Tibial nerve (tissue), 4 donors: ENCODE measurements around the gene CFAP251. TPM values are rescaled to one million over a fixed set of nuclear protein-coding genes. Genes with fewer than 3 reads are reported as not detected.

ENCODE experiments used
- DNase-seq, 2 donors: peaks; one replicate each; pipeline ENCODE4 v3.0.0-alpha.2; 2019; ENCODE audit warnings: low spot score in 2 of 2
- H3K27ac ChIP-seq, 4 donors: fragments of 200-600 bp; sonication (generic) in 3 of 4; one replicate each; pipeline ENCODE4 v1.5.1; 2017 to 2019; ENCODE audit warnings: mild to moderate bottlenecking in 1 of 4
- H3K27me3 ChIP-seq, 2 donors: fragments of 200-600 bp; sonication (generic) in 1 of 2; one replicate each; pipeline versions ENCODE4 v1.5.1 to v1.6.0; 2017 to 2019
- H3K36me3 ChIP-seq, 3 donors: fragments of 200-600 bp; sonication (generic); one replicate each; pipeline ENCODE4 v1.5.1; 2018 to 2019
- H3K4me1 ChIP-seq, 4 donors: fragments of 200-600 bp; sonication (generic) in 3 of 4; one replicate each; pipeline ENCODE4 v1.5.1; 2017 to 2019
- H3K4me3 ChIP-seq, 4 donors: fragments of 200-600 bp; sonication (generic) in 3 of 4; one replicate each; pipeline ENCODE4 v1.5.1; 2017 to 2019; ENCODE audit warnings: mild to moderate bottlenecking in 1 of 4, moderate library complexity in 1 of 4
- H3K9me3 ChIP-seq, 4 donors: fragments of 200-600 bp; sonication (generic) in 3 of 4; one replicate each; pipeline ENCODE4 v1.5.1; 2017 to 2019
- CTCF ChIP-seq, 5 experiments: fragments of 200-600 bp in 3 of 5; fragments of 450-650 bp in 2 of 5; sonication (generic) in 3 of 5; IDR thresholded peaks; one replicate each; pipeline ENCODE4 v1.5.1; 2016 to 2019; ENCODE audit warnings: antibody characterized with exemption in 5 of 5, mild to moderate bottlenecking in 3 of 5, moderate library complexity in 2 of 5
- EP300 ChIP-seq, 2 donors: sonication (generic); formaldehyde crosslinking; IDR thresholded peaks; one replicate each; pipeline ENCODE4 v1.6.1; 2017; ENCODE audit warnings: antibody characterized with exemption in 2 of 2, mild to moderate bottlenecking in 1 of 2
- POLR2A ChIP-seq, 2 donors: fragments of 450-650 bp; IDR thresholded peaks; one replicate each; pipeline ENCODE4 v1.6.1; 2017; ENCODE audit warnings: antibody characterized with exemption in 2 of 2, mild to moderate bottlenecking in 2 of 2, moderate library complexity in 2 of 2
- WGBS, 2 donors: methylation state at CpG; one replicate each; pipeline ENCODE4 v1.1.5; 2018; 5-methylcytosine and 5-hydroxymethylcytosine counted together
- total RNA-seq, 4 donors: library from RNA; depleted of rRNA; stranded (reverse); fragments of >200 nt; gene quantifications; one replicate each; pipeline ENCODE4 v1.1.0, GENCODE V29; 2016

CFAP251 gene
- total RNA-seq, 4 donors from 2014 or later, result 3.0 to 5.4 (median 3.9) TPM

- Histone ChIP-seq H3K36me3 (no peaks in the 10 kb centered on the region), H3K4me3 (no peak overlapping the region), H3K4me1 (no peaks in the 10 kb centered on the region), H3K9me3 (peaks cover 0 to 4% (median 0%) of the 10 kb centered on the region in 4 donors), H3K27me3 (no peaks in the 10 kb centered on the region), H3K27ac (no peak overlapping the region)
- no peak for DNase-seq
- WGBS, 2 donors, result 83 to 89% methylated on average over 4 of the region's 4 CpGs
- no peak for TF ChIP-seq CTCF (IDR thresholded peaks at IDR 0.05)
- TF ChIP-seq POLR2A (IDR thresholded peaks at IDR 0.05), result no peak
- TF ChIP-seq EP300 (IDR thresholded peaks at IDR 0.05), result no peak
These were observed 94.7 kb downstream of the CFAP251 start for GRCh38 chr12:122013136-122013535.

- no peaks in the 10 kb centered on the region for H3K27me3 ChIP-seq
- DNase-seq, result no peak
These were observed 95.6 kb downstream of the CFAP251 start for GRCh38 chr12:122013791-122014590.

GRCh38 chr12:122014781-122015180 lies 96.4 kb downstream of the CFAP251 start:
- TF ChIP-seq POLR2A (IDR thresholded peaks at IDR 0.05), result no peak
- no peak for TF ChIP-seq EP300 (IDR thresholded peaks at IDR 0.05)
- no peak for TF ChIP-seq CTCF (IDR thresholded peaks at IDR 0.05)
- DNase-seq, result no peak
- Histone ChIP-seq H3K9me3 (peaks cover 0 to 11% (median 0%) of the 10 kb centered on the region in 4 donors), H3K4me1 (no peaks in the 10 kb centered on the region), H3K36me3 (no peaks in the 10 kb centered on the region), H3K27me3 (no peaks in the 10 kb centered on the region), H3K4me3 (no peak overlapping the region), H3K27ac (no peak overlapping the region)
- 92 to 93% methylated on average over 5 of the region's 5 CpGs for WGBS, 2 donors

More at GRCh38 chr12:122013791-122014590, 95.6 kb downstream of the CFAP251 start:
- no peak overlapping the region for H3K27ac ChIP-seq
- H3K4me1 ChIP-seq, result no peaks in the 10 kb centered on the region
- no peak overlapping the region for H3K4me3 ChIP-seq
- WGBS, 2 donors, result 76 to 81% methylated on average over 19 of the region's 19 CpGs
- no peaks in the 10 kb centered on the region for H3K36me3 ChIP-seq
- peaks cover 0 to 11% (median 0%) of the 10 kb centered on the region in 4 donors for H3K9me3 ChIP-seq
- no peak for TF ChIP-seq EP300 (IDR thresholded peaks at IDR 0.05)
- no peak for TF ChIP-seq POLR2A (IDR thresholded peaks at IDR 0.05)
- no peak for TF ChIP-seq CTCF (IDR thresholded peaks at IDR 0.05)

GRCh38 chr12:122018457-122018856 lies 100.1 kb downstream of the CFAP251 start:
- Histone ChIP-seq H3K36me3 (no peaks in the 10 kb centered on the region), H3K9me3 (peaks cover 0 to 11% (median 0%) of the 10 kb centered on the region in 4 donors), H3K4me3 (no peak overlapping the region), H3K4me1 (peaks cover 0 to 15% (median 8%) of the 10 kb centered on the region in 4 donors), H3K27ac (no peak overlapping the region), H3K27me3 (no peaks in the 10 kb centered on the region)
- no peak for DNase-seq
- TF ChIP-seq CTCF (IDR thresholded peaks at IDR 0.05) (no peak), EP300 (IDR thresholded peaks at IDR 0.05) (no peak), POLR2A (IDR thresholded peaks at IDR 0.05) (no peak)

GRCh38 chr12:122018937-122019336 lies 100.5 kb downstream of the CFAP251 start:
- H3K4me3 ChIP-seq, result no peak overlapping the region
- H3K27ac ChIP-seq, result no peak overlapping the region
- peaks cover 0 to 11% (median 0%) of the 10 kb centered on the region in 4 donors for H3K9me3 ChIP-seq
- WGBS, 2 donors, result 94 to 96% methylated on average over 4 of the region's 4 CpGs
- H3K4me1 ChIP-seq, result peaks cover 0 to 20% (median 10%) of the 10 kb centered on the region in 4 donors
- H3K27me3 ChIP-seq, result no peaks in the 10 kb centered on the region
- no peak for TF ChIP-seq EP300 (IDR thresholded peaks at IDR 0.05)
- TF ChIP-seq CTCF (IDR thresholded peaks at IDR 0.05), result no peak
- TF ChIP-seq POLR2A (IDR thresholded peaks at IDR 0.05), result no peak
- no peaks in the 10 kb centered on the region for H3K36me3 ChIP-seq
- DNase-seq, result no peak
